C4-2B (cell line): ENCODE measurements around the gene GLB1L3.
"Not testable (repeated sequence)": the region's sequence is repeated elsewhere in the genome, so short reads cannot be mapped to it uniquely, and the experiment has no call there.

Experiments used
- H3K27ac ChIP-seq: fragments of 450-650 bp; 2 replicates; pipeline ENCODE4 v1.5.1; 2017
- CTCF ChIP-seq: fragments of 450-650 bp; conservative IDR thresholded peaks from 2 replicates; pipeline ENCODE4 v1.5.1; 2017; ENCODE audit warnings: mild to moderate bottlenecking
- ZFX ChIP-seq: fragments of 450-650 bp; IDR thresholded peaks from 2 replicates; pipeline ENCODE4 v1.6.1; 2017

GLB1L3 gene

GRCh38 chr11:134342572-134343340, 66.6 kb downstream of the GLB1L3 start:
- no peak overlapping the region for H3K27ac ChIP-seq
- TF ChIP-seq CTCF, result no peak
- no peak for TF ChIP-seq ZFX

- TF ChIP-seq CTCF (no peak), ZFX (no peak)
- H3K27ac ChIP-seq, result no peak overlapping the region
Observed at GRCh38 chr11:134343646-134344045, 67.5 kb downstream of the GLB1L3 start.

GRCh38 chr11:134344497-134345236, 68.5 kb downstream of the GLB1L3 start:
- H3K27ac ChIP-seq, result not testable (repeated sequence)

GRCh38 chr11:134345237-134345550, 69.0 kb downstream of the GLB1L3 start:
- no peak overlapping the region for H3K27ac ChIP-seq
- TF ChIP-seq ZFX (no peak), CTCF (no peak)

- H3K27ac ChIP-seq, result no peak overlapping the region
- no peak for TF ChIP-seq ZFX
- TF ChIP-seq CTCF, result no peak
Observed at GRCh38 chr11:134346101-134346975, 70.2 kb downstream of the GLB1L3 start.

GRCh38 chr11:134346976-134347350, 70.8 kb downstream of the GLB1L3 start:
- TF ChIP-seq CTCF (no peak), ZFX (no peak)
- H3K27ac ChIP-seq, result no peak overlapping the region

- TF ChIP-seq ZFX (no peak), CTCF (no peak)
- H3K27ac ChIP-seq, result no peak overlapping the region
Observed at GRCh38 chr11:134347441-134347840, 71.3 kb downstream of the GLB1L3 start.
